ENCODE results near the gene CCNY.
"Not testable (repeated sequence)": the region's sequence is repeated elsewhere in the genome, so short reads cannot be mapped to it uniquely, and the experiment has no call there.

Gene CCNY

GRCh38 chr10:35306852-35307251 is 29.5 kb upstream of the CCNY start:
- TF ChIP-seq CTCF (IDR thresholded peaks at IDR 0.05; ENCODE audit: low read depth, low read length) = no peak
- peak; percentile 19 to 42 for DNase-seq (ENCODE audit: low read depth in 2 of 2)
- H3K4me3 ChIP-seq (replicated peaks in 1 of 2; ENCODE audit: low read depth in 2 of 2, low read length in 2 of 2) = no peak overlapping the region

GRCh38 chr10:35307297-35307696 is 29.0 kb upstream of the CCNY start:
- TF ChIP-seq CTCF (IDR thresholded peaks at IDR 0.05; ENCODE audit: low read depth, low read length) = no peak
- peak in 1 of 2 donors; percentile 43 for DNase-seq (ENCODE audit: low read depth in 2 of 2)

GRCh38 chr10:35308809-35309208 is 27.5 kb upstream of the CCNY start:
- H3K4me3 ChIP-seq (replicated peaks in 1 of 2; ENCODE audit: low read depth in 2 of 2, low read length in 2 of 2) = no peak overlapping the region
- no peak for DNase-seq (ENCODE audit: low read depth in 2 of 2)
- TF ChIP-seq CTCF (IDR thresholded peaks at IDR 0.05; ENCODE audit: low read depth, low read length) = no peak

More at GRCh38 chr10:35307297-35307696, 29.0 kb upstream of the CCNY start:
- H3K4me3 ChIP-seq (replicated peaks in 1 of 2; ENCODE audit: low read depth in 2 of 2, low read length in 2 of 2) = no peak overlapping the region

GRCh38 chr10:35314142-35314541 is 22.2 kb upstream of the CCNY start:
- not testable (repeated sequence) for DNase-seq (ENCODE audit: low read depth in 2 of 2); H3K4me3 ChIP-seq (replicated peaks in 1 of 2; ENCODE audit: low read depth in 2 of 2, low read length in 2 of 2)

- DNase-seq (ENCODE audit: low read depth in 2 of 2); H3K4me3 ChIP-seq (replicated peaks in 1 of 2; ENCODE audit: low read depth in 2 of 2, low read length in 2 of 2): not testable (repeated sequence)
Measured at GRCh38 chr10:35315235-35315634, 21.1 kb upstream of the CCNY start.

- H3K4me3 ChIP-seq (replicated peaks in 1 of 2; ENCODE audit: low read depth in 2 of 2, low read length in 2 of 2) = no peak overlapping the region
- TF ChIP-seq CTCF (IDR thresholded peaks at IDR 0.05; ENCODE audit: low read depth, low read length) = no peak
- no peak for DNase-seq (ENCODE audit: low read depth in 2 of 2)
Measured at GRCh38 chr10:35316218-35316967, 19.9 kb upstream of the CCNY start.

- no peak for DNase-seq (ENCODE audit: low read depth in 2 of 2)
- no peak overlapping the region for H3K4me3 ChIP-seq (replicated peaks in 1 of 2; ENCODE audit: low read depth in 2 of 2, low read length in 2 of 2)
- TF ChIP-seq CTCF (IDR thresholded peaks at IDR 0.05; ENCODE audit: low read depth, low read length) = no peak
Measured at GRCh38 chr10:35318551-35318950, 17.8 kb upstream of the CCNY start.

- DNase-seq (ENCODE audit: low read depth in 2 of 2) = no peak
- TF ChIP-seq CTCF (IDR thresholded peaks at IDR 0.05; ENCODE audit: low read depth, low read length) = no peak
- no peak overlapping the region for H3K4me3 ChIP-seq (replicated peaks in 1 of 2; ENCODE audit: low read depth in 2 of 2, low read length in 2 of 2)
Measured at GRCh38 chr10:35320341-35320740, 16.0 kb upstream of the CCNY start.
